HEK293 (cell line): ENCODE results near the gene ANGPTL8.

ENCODE experiments used
- CTCF ChIA-PET: fragments of 350-600 bp; formaldehyde crosslinking; extraction: SDS; loops from one replicate; lab custom pipeline; 2021; ENCODE audit warnings: antibody characterized with exemption; lab: Yijun Ruan, JAX
- POLR2A ChIA-PET: fragments of 300-600 bp; formaldehyde crosslinking; extraction: SDS; loops from one replicate; lab custom pipeline; 2020; ENCODE audit warnings: antibody characterized with exemption, inconsistent platforms; lab: Yijun Ruan, JAX
- H3K27ac ChIP-seq: fragments of 200-500 bp; sonication (Bioruptor generic); 2 replicates; pipeline ENCODE4 v1.5.1; 2014; ENCODE audit warnings: low read depth, low read length, control low read depth, inconsistent platforms; ENCODE audit errors: extremely low read depth
- H3K36me3 ChIP-seq, 2 experiments: fragments of 200-500 bp in 1 of 2; sonication (Bioruptor generic) in 1 of 2; 1 replicate in 1 of 2; 2 replicates in 1 of 2; pipeline ENCODE4 v1.5.1; 2014 to 2017; ENCODE audit warnings: inconsistent platforms in 2 of 2, low read length in 2 of 2; ENCODE audit not compliant: control insufficient read depth in 2 of 2, insufficient read depth in 1 of 2
- H3K4me1 ChIP-seq: fragments of 200-500 bp; sonication (Bioruptor generic); 2 replicates; pipeline ENCODE4 v1.5.1; 2014; ENCODE audit warnings: mild to moderate bottlenecking, low read length, inconsistent platforms; ENCODE audit not compliant: control insufficient read depth, insufficient read depth
- H3K4me3 ChIP-seq: 2 replicates; pipeline ENCODE4 v1.5.1; 2011; ENCODE audit warnings: low read depth, mild to moderate bottlenecking, control low read depth, low read length, moderate library complexity
- H3K9me3 ChIP-seq: fragments of 200-500 bp; sonication (Bioruptor generic); 2 replicates; pipeline ENCODE4 v1.5.1; 2014; ENCODE audit warnings: low read depth, low read length, inconsistent platforms; ENCODE audit not compliant: control insufficient read depth, insufficient read depth
- EGR2 ChIP-seq: fragments of 450-650 bp; formaldehyde crosslinking; IDR thresholded peaks from 2 replicates; pipeline ENCODE4 v1.5.1; 2016; ENCODE audit warnings: low read depth, missing biosample characterization, missing genetic modification characterization
- SETDB1 ChIP-seq: IDR thresholded peaks from one replicate; pipeline ENCODE4 v1.6.1; 2017; ENCODE audit warnings: mild to moderate bottlenecking, low read length, moderate library complexity, mixed read lengths; ENCODE audit not compliant: insufficient read length
- SP2 ChIP-seq: fragments of 450-650 bp; formaldehyde crosslinking; IDR thresholded peaks from 2 replicates; pipeline ENCODE4 v1.5.1; 2016; ENCODE audit warnings: missing biosample characterization, missing genetic modification characterization
- SP3 ChIP-seq: fragments of 450-650 bp; formaldehyde crosslinking; IDR thresholded peaks from 2 replicates; pipeline ENCODE4 v1.5.1; 2016; ENCODE audit warnings: missing biosample characterization, missing genetic modification characterization
- ZEB2 ChIP-seq: fragments of 450-650 bp; formaldehyde crosslinking; IDR thresholded peaks from 2 replicates; pipeline ENCODE4 v1.5.1; 2016; ENCODE audit warnings: missing biosample characterization, missing genetic modification characterization
- ZFHX2 ChIP-seq: fragments of 450-650 bp; formaldehyde crosslinking; conservative IDR thresholded peaks from 2 replicates; pipeline ENCODE4 v1.5.1; 2016; ENCODE audit warnings: missing biosample characterization, missing genetic modification characterization
- ZNF157 ChIP-seq: fragments of 450-650 bp; formaldehyde crosslinking; IDR thresholded peaks from 2 replicates; pipeline ENCODE4 v1.5.1; 2016; ENCODE audit warnings: missing biosample characterization, missing genetic modification characterization
- ZNF510 ChIP-seq: fragments of 450-650 bp; formaldehyde crosslinking; IDR thresholded peaks from 2 replicates; pipeline ENCODE4 v1.5.1; 2018; ENCODE audit warnings: mild to moderate bottlenecking, missing genetic modification characterization, missing biosample characterization; ENCODE audit not compliant: insufficient replicate concordance
- ZNF521 ChIP-seq: fragments of 450-650 bp; formaldehyde crosslinking; IDR thresholded peaks from 2 replicates; pipeline ENCODE4 v1.5.1; 2017; ENCODE audit warnings: missing biosample characterization, mild to moderate bottlenecking, missing genetic modification characterization
- ZNF621 ChIP-seq: fragments of 450-650 bp; formaldehyde crosslinking; IDR thresholded peaks from 2 replicates; pipeline ENCODE4 v1.5.1; 2017; ENCODE audit warnings: missing biosample characterization, missing genetic modification characterization
- ZNF623 ChIP-seq: fragments of 450-650 bp; formaldehyde crosslinking; IDR thresholded peaks from 2 replicates; pipeline ENCODE4 v1.5.1; 2016; ENCODE audit warnings: missing biosample characterization, missing genetic modification characterization
- TF ChIP-seq, protein P1 (sequence below): fragments of 450-650 bp; formaldehyde crosslinking; optimal IDR thresholded peaks from 2 replicates; pipeline ENCODE3; 2016; ENCODE audit warnings: missing biosample characterization, mild to moderate bottlenecking, missing genetic modification characterization
- TF ChIP-seq, protein P2 (sequence below): fragments of 450-650 bp; formaldehyde crosslinking; IDR thresholded peaks from 2 replicates; pipeline ENCODE4 v1.5.1; 2016; ENCODE audit warnings: missing biosample characterization, missing genetic modification characterization

ANGPTL8 gene

DNA sequence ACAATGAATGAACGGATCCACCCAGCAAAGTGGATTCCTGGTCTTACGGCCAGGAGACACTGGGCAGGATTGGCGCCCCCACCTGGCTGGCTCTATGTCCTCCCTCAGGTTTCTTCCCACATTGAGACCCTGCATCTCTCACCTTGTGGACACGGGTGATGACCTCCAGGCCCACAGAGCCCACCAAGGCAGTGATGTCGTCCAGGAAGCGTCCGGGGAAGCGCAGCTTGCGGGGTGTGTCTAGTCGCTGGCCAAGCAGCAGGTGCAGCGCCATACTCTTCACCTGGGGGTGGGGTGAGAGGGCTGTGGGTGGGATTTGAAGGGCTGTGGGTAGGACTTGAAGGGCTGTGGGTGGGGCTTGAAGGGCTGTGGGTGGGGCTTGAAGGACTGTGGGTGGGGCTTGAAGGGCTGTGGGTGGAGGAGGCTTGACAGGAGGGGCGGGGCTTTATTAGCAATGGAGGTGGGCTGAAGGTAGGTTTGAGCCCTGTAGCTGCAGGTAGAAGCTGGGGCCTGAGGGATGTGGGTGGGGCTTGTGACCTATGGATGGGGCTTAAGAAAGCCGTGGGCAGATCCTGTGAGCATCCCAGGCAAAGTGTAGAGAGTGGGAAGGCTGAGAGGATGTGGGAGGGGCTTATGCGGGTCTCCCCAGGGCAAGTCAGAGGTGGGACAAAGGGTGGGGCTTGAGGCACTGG lies 12.1 kb upstream of the ANGPTL8 start:
- no peak overlapping the region for H3K4me3 ChIP-seq
- no peak overlapping the region for H3K27ac ChIP-seq
- H3K4me1 ChIP-seq = no peaks in the 10 kb centered on the region
- peak; percentile 97 for TF ChIP-seq EGR2
- TF ChIP-seq ZEB2 (tag by site-specific recombination) = no peak
- TF ChIP-seq SP3 (tag by site-specific recombination) = peak; percentile 35; the same call in 1 of the 2 replicates
- TF ChIP-seq ZFHX2 (tag by site-specific recombination) = peak; percentile 90
- peak; percentile 67 for TF ChIP-seq SP2 (tag by site-specific recombination)
- no peaks in the 10 kb centered on the region for H3K9me3 ChIP-seq
- ChIA-PET CTCF (interaction anchor here (0.6 to 1.8 kb wide), 9 partner anchors 14 to 1206 kb away, joined by 3 to 5 read pairs (median 4); no protein-coding TSS in a partner anchor), POLR2A (interaction anchor here (0.7 to 1.0 kb wide), 2 partner anchors 13 to 15 kb away, joined by 3 read pairs; no protein-coding TSS in a partner anchor)
- peaks cover 0 to 18% of the 10 kb centered on the region in 2 experiments; a peak in 1 of 3 replicates for H3K36me3 ChIP-seq

DNA sequence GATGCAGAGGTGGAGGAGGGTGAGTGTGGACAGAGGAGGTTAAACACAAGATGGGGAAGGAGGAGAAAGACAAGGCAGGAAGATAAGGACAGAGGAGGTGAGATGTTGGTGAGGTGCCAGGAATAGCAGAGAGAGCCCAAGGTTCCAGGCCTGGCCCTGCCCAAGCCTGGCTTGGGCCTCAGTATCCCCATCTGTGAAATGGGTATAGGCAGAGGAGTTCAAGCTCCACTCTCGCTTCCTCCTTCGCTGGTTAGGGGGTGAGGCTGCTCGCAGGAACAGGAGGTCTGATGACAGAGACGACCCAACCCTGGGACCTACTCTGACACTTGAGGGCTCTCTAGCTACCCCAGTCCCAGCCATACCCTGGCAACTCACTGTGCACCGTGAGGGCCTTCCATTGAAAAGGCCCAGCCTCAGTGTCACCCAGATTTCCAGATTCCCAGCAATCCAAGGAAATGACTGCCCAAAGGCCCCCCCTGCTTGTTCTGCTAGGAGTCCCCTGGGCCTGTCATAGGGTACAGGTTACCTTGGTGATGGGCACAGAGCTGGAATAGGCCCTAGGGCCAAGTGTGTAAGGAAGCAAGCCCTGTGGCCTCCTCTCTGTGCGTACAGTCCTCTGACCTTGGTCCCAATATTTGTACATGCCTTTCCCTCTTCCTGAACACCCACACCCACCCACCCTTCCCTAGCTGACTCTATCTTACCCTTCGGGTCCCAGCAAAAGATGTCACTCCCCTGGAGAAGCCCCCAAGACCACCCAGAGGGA lies 8.6 kb upstream of the ANGPTL8 start:
- TF ChIP-seq ZNF510 (tag by site-specific recombination) (no peak), ZNF623 (tag by site-specific recombination) (peak; percentile 40), ZNF521 (0 out of 2 replicates have a peak, but pooled peaks have one; percentile 44)
- TF ChIP-seq, protein P1, sequence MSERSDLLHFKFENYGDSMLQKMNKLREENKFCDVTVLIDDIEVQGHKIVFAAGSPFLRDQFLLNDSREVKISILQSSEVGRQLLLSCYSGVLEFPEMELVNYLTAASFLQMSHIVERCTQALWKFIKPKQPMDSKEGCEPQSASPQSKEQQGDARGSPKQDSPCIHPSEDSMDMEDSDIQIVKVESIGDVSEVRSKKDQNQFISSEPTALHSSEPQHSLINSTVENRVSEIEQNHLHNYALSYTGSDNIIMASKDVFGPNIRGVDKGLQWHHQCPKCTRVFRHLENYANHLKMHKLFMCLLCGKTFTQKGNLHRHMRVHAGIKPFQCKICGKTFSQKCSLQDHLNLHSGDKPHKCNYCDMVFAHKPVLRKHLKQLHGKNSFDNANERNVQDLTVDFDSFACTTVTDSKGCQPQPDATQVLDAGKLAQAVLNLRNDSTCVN (tag by site-specific recombination) = peak; percentile 0
- TF ChIP-seq, protein P2, sequence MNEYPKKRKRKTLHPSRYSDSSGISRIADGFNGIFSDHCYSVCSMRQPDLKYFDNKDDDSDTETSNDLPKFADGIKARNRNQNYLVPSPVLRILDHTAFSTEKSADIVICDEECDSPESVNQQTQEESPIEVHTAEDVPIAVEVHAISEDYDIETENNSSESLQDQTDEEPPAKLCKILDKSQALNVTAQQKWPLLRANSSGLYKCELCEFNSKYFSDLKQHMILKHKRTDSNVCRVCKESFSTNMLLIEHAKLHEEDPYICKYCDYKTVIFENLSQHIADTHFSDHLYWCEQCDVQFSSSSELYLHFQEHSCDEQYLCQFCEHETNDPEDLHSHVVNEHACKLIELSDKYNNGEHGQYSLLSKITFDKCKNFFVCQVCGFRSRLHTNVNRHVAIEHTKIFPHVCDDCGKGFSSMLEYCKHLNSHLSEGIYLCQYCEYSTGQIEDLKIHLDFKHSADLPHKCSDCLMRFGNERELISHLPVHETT (tag by site-specific recombination) = 0 out of 2 replicates have a peak, but pooled peaks have one; percentile 38
- POLR2A ChIA-PET = no interaction called here

DNA sequence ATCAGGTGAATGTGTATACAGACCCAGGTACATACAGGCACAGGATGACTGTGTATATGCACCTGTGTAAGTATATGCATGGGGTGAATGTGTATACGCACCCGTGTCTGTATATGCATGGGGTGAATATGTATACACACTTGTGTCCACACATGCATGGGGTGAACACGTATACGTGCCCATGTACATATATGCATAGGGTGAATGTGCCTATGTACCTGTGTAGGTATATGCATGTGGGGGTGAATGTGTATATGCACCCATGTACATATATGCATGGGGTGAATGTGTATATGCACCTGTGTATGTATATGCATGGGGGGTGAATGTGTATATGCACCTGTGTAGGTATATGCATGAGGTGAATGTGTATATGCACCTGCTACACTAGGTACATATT lies 6.9 kb upstream of the ANGPTL8 start:
- Histone ChIP-seq H3K27ac (no peak overlapping the region), H3K4me3 (no peak overlapping the region), H3K36me3 (peaks cover 0 to 15% of the 10 kb centered on the region in 2 experiments; a peak in 1 of 3 replicates), H3K9me3 (no peaks in the 10 kb centered on the region), H3K4me1 (no peaks in the 10 kb centered on the region)
- no peak for TF ChIP-seq ZNF621 (tag by site-specific recombination)
- peak; percentile 18 for TF ChIP-seq SETDB1
- TF ChIP-seq ZNF157 (tag by site-specific recombination) = peak; percentile 100
- ChIA-PET POLR2A (no interaction called here), CTCF (interaction anchor here (0.7 kb wide), 1 partner anchor 9 kb away, joined by 6 read pairs; no protein-coding TSS in a partner anchor)

More for the DNA sequence above, 8.6 kb upstream of the ANGPTL8 start:
- CTCF ChIA-PET = interaction anchor here (1.1 to 2.2 kb wide), 2 partner anchors 13 to 95 kb away, joined by 4 to 11 read pairs; no protein-coding TSS in a partner anchor
- Histone ChIP-seq H3K27ac (no peak overlapping the region), H3K4me1 (no peaks in the 10 kb centered on the region), H3K9me3 (no peaks in the 10 kb centered on the region), H3K36me3 (peaks cover 0 to 17% of the 10 kb centered on the region in 2 experiments; a peak in 1 of 3 replicates), H3K4me3 (no peak overlapping the region)
